Measurements from ENCODE around the gene CRYGB. TPM values are rescaled to one million over a fixed set of nuclear protein-coding genes. Genes with fewer than 3 reads are reported as not detected.
"Not testable (repeated sequence)": the region's sequence is repeated elsewhere in the genome, so short reads cannot be mapped to it uniquely, and the experiment has no call there.

Gene CRYGB
- total RNA-seq, 1 experiment from 2014 or later, result not detected

DNA sequence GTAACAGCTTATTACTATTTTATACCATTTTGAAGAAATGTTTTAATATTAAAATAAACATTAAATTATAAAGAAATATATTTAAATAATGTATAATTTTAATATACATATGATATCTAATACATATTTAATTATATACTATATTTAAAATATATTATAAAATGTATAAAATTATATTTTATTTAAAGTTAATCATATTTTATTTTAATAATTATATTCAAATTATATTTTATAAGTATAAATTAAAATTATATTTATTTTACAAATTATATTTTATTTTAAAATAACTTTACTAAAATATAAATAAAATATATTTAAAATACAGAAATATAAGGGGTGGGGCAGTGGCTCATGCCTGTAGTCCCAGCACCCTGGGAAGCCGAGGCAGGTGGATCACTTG lies 23.7 kb downstream of the CRYGB start (continued):
- TF ChIP-seq POLR2AphosphoS5 (IDR thresholded peaks at IDR 0.05; ENCODE audit: low read depth, low read length) (no peak), EGR1 (IDR thresholded peaks at IDR 0.05; ENCODE audit: low read depth) (no peak), CBX3 (IDR thresholded peaks at IDR 0.05; ENCODE audit: low read depth) (no peak)

DNA sequence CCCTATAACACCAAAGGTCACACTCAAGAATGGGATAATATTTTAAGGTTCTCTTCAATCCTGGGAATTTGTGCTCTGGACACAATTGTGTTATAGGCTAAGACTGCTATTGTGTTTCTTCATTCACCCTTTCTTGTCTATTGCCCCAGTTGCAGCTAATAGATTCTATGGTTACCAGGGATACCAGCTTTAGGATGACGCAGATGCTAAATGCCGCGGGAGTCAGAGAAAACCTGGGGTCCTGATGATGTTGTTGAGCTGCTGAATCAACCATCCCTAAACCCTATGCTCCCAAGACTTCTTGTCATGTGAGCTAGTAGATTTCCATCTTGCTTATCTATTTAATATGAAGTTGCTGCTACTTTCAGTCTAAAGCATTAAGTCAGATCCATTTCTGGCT lies 27.0 kb downstream of the CRYGB start:
- Histone ChIP-seq H3K4me3 (replicated peaks in 1 of 2; ENCODE audit: low read depth in 1 of 2, low read length in 2 of 2) (no peak overlapping the region), H3K9ac (ENCODE audit: low read length) (no peak overlapping the region), H3K27ac (ENCODE audit: low read depth, low read length) (no peak overlapping the region), H3K9me2 (ENCODE audit: insufficient read depth) (no peaks in the 10 kb centered on the region), H3K9me3 (ENCODE audit: control insufficient read depth in 1 of 2, insufficient read depth in 1 of 2, low read depth in 1 of 2, low read length in 2 of 2) (no peaks in the 10 kb centered on the region), H3K27me3 (ENCODE audit: insufficient read depth, low read length) (no peaks in the 10 kb centered on the region), H3K79me2 (ENCODE audit: insufficient read depth, low read length) (no peaks in the 10 kb centered on the region), H3K4me2 (ENCODE audit: low read length) (no peak overlapping the region), H4K20me1 (ENCODE audit: insufficient read depth) (no peaks in the 10 kb centered on the region), H3K4me1 (ENCODE audit: control insufficient read depth in 1 of 2, insufficient read depth in 2 of 2, low read length in 2 of 2) (no peaks in the 10 kb centered on the region), H3K36me3 (ENCODE audit: control insufficient read depth in 1 of 2, insufficient read depth in 2 of 2, low read length in 2 of 2) (no peaks in the 10 kb centered on the region), H2AFZ (ENCODE audit: low read depth, low read length, poor library complexity, severe bottlenecking) (no peak overlapping the region)
- no peak for TF ChIP-seq EGR1 (IDR thresholded peaks at IDR 0.05; ENCODE audit: low read depth)
- no peak for TF ChIP-seq FOSL1 (IDR thresholded peaks at IDR 0.05; ENCODE audit: low read depth)
- TF ChIP-seq ZNF274 (IDR thresholded peaks at IDR 0.05; ENCODE audit: low read depth, low read length), result no peak
- no peak for TF ChIP-seq ZFX (IDR thresholded peaks at IDR 0.05)
- no peak for TF ChIP-seq YY1 (IDR thresholded peaks at IDR 0.05; ENCODE audit: extremely low read depth, insufficient replicate concordance, low read depth, low read length)
- ATAC-seq, result no peak
- intact Hi-C loops (cut with micrococcal nuclease), result no loop called here
- POLR2A ChIA-PET, result no interaction called here
- RAD21 ChIA-PET (ENCODE audit: low non-redundant PET in 1 of 2, low total read pairs in 2 of 2, uncharacterized antibody in 2 of 2, unreplicated experiment in 2 of 2), result no interaction called here
- no peak for DNase-seq (ENCODE audit: low read depth, low spot score)
- CTCF ChIA-PET, result no interaction called here
- no TSS peak for BruUV-seq (replicated peaks)

DNA sequence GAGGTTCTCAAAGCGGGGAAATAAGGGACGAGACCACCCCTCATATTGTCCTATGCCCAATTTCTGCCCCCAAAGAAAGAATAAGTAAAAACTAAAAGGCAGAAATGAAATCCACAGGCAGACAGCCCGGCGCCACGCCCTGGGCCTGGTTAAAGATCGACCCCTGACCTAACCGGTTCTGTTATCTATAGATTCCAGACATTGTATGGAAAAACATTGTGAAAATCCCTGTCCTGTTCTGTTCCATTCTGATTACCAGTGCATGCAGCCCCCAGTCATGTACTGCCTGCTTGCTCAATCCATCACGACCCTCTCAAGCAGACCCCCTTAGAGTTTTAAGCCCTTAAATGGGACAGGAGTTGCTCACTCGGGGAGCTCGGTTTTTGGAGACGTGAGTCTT lies 28.6 kb downstream of the CRYGB start:
- H2AFZ ChIP-seq (ENCODE audit: low read depth, low read length, poor library complexity, severe bottlenecking); DNase-seq (ENCODE audit: low read depth, low spot score); RAD21 ChIA-PET (ENCODE audit: low non-redundant PET in 1 of 2, low total read pairs in 2 of 2, uncharacterized antibody in 2 of 2, unreplicated experiment in 2 of 2); H3K27ac ChIP-seq (ENCODE audit: low read depth, low read length); intact Hi-C loops (cut with micrococcal nuclease); H3K79me2 ChIP-seq (ENCODE audit: insufficient read depth, low read length); POLR2A ChIA-PET; H3K9me3 ChIP-seq (ENCODE audit: control insufficient read depth in 1 of 2, insufficient read depth in 1 of 2, low read depth in 1 of 2, low read length in 2 of 2); H3K36me3 ChIP-seq (ENCODE audit: control insufficient read depth in 1 of 2, insufficient read depth in 2 of 2, low read length in 2 of 2); CTCF ChIA-PET; H3K4me2 ChIP-seq (ENCODE audit: low read length); H3K4me3 ChIP-seq (replicated peaks in 1 of 2; ENCODE audit: low read depth in 1 of 2, low read length in 2 of 2); H3K9ac ChIP-seq (ENCODE audit: low read length); ATAC-seq; H3K4me1 ChIP-seq (ENCODE audit: control insufficient read depth in 1 of 2, insufficient read depth in 2 of 2, low read length in 2 of 2); H3K9me2 ChIP-seq (ENCODE audit: insufficient read depth); H4K20me1 ChIP-seq (ENCODE audit: insufficient read depth); BruUV-seq (replicated peaks); H3K27me3 ChIP-seq (ENCODE audit: insufficient read depth, low read length): not testable (repeated sequence)
